ENCODE results near the gene AOPEP.

Gene AOPEP

GRCh38 chr9:94993821-94994165 lies 267.3 kb downstream of the AOPEP start:
- no peaks in the 10 kb centered on the region for H3K36me3 ChIP-seq (replicated peaks)
- in situ Hi-C loops (cut with HindIII; ENCODE audit: low pct_ligation_motif_present, low sequenced_read_pairs): no loop called here
- DNase-seq: no peak
- TF ChIP-seq, protein P1, sequence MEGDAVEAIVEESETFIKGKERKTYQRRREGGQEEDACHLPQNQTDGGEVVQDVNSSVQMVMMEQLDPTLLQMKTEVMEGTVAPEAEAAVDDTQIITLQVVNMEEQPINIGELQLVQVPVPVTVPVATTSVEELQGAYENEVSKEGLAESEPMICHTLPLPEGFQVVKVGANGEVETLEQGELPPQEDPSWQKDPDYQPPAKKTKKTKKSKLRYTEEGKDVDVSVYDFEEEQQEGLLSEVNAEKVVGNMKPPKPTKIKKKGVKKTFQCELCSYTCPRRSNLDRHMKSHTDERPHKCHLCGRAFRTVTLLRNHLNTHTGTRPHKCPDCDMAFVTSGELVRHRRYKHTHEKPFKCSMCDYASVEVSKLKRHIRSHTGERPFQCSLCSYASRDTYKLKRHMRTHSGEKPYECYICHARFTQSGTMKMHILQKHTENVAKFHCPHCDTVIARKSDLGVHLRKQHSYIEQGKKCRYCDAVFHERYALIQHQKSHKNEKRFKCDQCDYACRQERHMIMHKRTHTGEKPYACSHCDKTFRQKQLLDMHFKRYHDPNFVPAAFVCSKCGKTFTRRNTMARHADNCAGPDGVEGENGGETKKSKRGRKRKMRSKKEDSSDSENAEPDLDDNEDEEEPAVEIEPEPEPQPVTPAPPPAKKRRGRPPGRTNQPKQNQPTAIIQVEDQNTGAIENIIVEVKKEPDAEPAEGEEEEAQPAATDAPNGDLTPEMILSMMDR (IDR thresholded peaks at IDR 0.05; ENCODE audit: low read depth, low read length, missing control alignments): no peak
- H3K27me3 ChIP-seq (replicated peaks): no peaks in the 10 kb centered on the region
- H3K4me3 ChIP-seq (ENCODE audit: low read depth, low read length): no peak overlapping the region
- no peak overlapping the region for H3K27ac ChIP-seq

GRCh38 chr9:94995048-94995693 lies 268.7 kb downstream of the AOPEP start:
- Histone ChIP-seq H3K36me3 (replicated peaks) (no peaks in the 10 kb centered on the region), H3K27ac (peak overlapping the region; percentile 58), H3K27me3 (replicated peaks) (no peaks in the 10 kb centered on the region), H3K4me3 (ENCODE audit: low read depth, low read length) (no peak overlapping the region)
- in situ Hi-C loops (cut with HindIII; ENCODE audit: low pct_ligation_motif_present, low sequenced_read_pairs): no loop called here
- DNase-seq: no peak
- TF ChIP-seq, protein P1 (IDR thresholded peaks at IDR 0.05; ENCODE audit: low read depth, low read length, missing control alignments): no peak

- no peak for DNase-seq
- Histone ChIP-seq H3K36me3 (replicated peaks) (no peaks in the 10 kb centered on the region), H3K4me3 (ENCODE audit: low read depth, low read length) (no peak overlapping the region), H3K27ac (peak overlapping the region; percentile 58), H3K27me3 (replicated peaks) (no peaks in the 10 kb centered on the region)
- in situ Hi-C loops (cut with HindIII; ENCODE audit: low pct_ligation_motif_present, low sequenced_read_pairs): no loop called here
- TF ChIP-seq, protein P1 (IDR thresholded peaks at IDR 0.05; ENCODE audit: low read depth, low read length, missing control alignments): no peak
Measured at GRCh38 chr9:94996641-94997040, 270.1 kb downstream of the AOPEP start.

- Histone ChIP-seq H3K27ac (no peak overlapping the region), H3K4me3 (ENCODE audit: low read depth, low read length) (no peak overlapping the region), H3K36me3 (replicated peaks) (no peaks in the 10 kb centered on the region), H3K27me3 (replicated peaks) (no peaks in the 10 kb centered on the region)
- DNase-seq: no peak
- in situ Hi-C loops (cut with HindIII; ENCODE audit: low pct_ligation_motif_present, low sequenced_read_pairs): no loop called here
- TF ChIP-seq, protein P1 (IDR thresholded peaks at IDR 0.05; ENCODE audit: low read depth, low read length, missing control alignments): no peak
Measured at GRCh38 chr9:94997727-94998126, 271.2 kb downstream of the AOPEP start.

- H3K36me3 ChIP-seq (replicated peaks): no peaks in the 10 kb centered on the region
- no peak overlapping the region for H3K27ac ChIP-seq
- TF ChIP-seq, protein P1 (IDR thresholded peaks at IDR 0.05; ENCODE audit: low read depth, low read length, missing control alignments): no peak
- in situ Hi-C loops (cut with HindIII; ENCODE audit: low pct_ligation_motif_present, low sequenced_read_pairs): no loop called here
- no peak overlapping the region for H3K4me3 ChIP-seq (ENCODE audit: low read depth, low read length)
- H3K27me3 ChIP-seq (replicated peaks): no peaks in the 10 kb centered on the region
- DNase-seq: no peak
Measured at GRCh38 chr9:94999832-95000231, 273.3 kb downstream of the AOPEP start.

DNA sequence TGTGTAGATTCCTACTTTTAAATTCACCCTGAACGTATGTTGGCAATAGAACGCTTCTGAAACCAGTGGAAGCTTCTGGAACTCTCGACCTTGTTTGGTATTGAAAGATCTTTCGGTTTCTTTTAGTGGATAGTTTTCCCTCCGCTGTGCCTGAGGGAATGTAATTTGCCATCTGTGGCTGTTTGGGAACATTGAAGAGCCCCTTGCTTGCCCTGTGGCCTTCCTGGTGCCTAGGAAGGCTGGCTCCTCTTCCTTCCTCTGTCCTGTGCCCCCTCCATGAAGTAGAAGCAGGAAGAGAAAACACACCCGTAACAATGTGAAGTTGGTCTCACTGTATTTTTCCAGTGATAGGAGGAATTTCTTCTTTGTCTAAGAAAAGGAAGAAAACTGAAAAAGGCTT lies 274.3 kb downstream of the AOPEP start:
- Histone ChIP-seq H3K27ac (no peak overlapping the region), H3K36me3 (replicated peaks) (peaks cover 2% of the 10 kb centered on the region), H3K4me3 (ENCODE audit: low read depth, low read length) (no peak overlapping the region), H3K27me3 (replicated peaks) (no peaks in the 10 kb centered on the region)
- no peak for DNase-seq
- TF ChIP-seq, protein P1 (IDR thresholded peaks at IDR 0.05; ENCODE audit: low read depth, low read length, missing control alignments): no peak
- in situ Hi-C loops (cut with HindIII; ENCODE audit: low pct_ligation_motif_present, low sequenced_read_pairs): no loop called here

Data from brain microvascular endothelial cell (primary cell).